GM10847 (cell line): ENCODE data around the gene CCR7.

Experiments
- POLR2A ChIP-seq: IDR thresholded peaks from 2 replicates; pipeline ENCODE4 v1.6.1; 2011; ENCODE audit not compliant: insufficient read length; ENCODE audit errors: extremely low read depth

Gene CCR7

GRCh38 chr17:40524243-40524965 is 40.9 kb downstream of the CCR7 start:
- no peak for TF ChIP-seq POLR2A

GRCh38 chr17:40522961-40523310 is 42.3 kb downstream of the CCR7 start:
- no peak for TF ChIP-seq POLR2A

GRCh38 chr17:40522250-40522960 is 42.9 kb downstream of the CCR7 start:
- no peak for TF ChIP-seq POLR2A

GRCh38 chr17:40520991-40521453 is 44.2 kb downstream of the CCR7 start:
- TF ChIP-seq POLR2A = no peak

- TF ChIP-seq POLR2A = no peak
Measured at GRCh38 chr17:40519089-40519775, 46.0 kb downstream of the CCR7 start.

- TF ChIP-seq POLR2A = no peak
Measured at GRCh38 chr17:40518401-40519088, 46.7 kb downstream of the CCR7 start.

- no peak for TF ChIP-seq POLR2A
Measured at GRCh38 chr17:40517981-40518380, 47.3 kb downstream of the CCR7 start.

- no peak for TF ChIP-seq POLR2A
Measured at GRCh38 chr17:40517286-40517662, 48.0 kb downstream of the CCR7 start.

GRCh38 chr17:40516581-40517285 is 48.5 kb downstream of the CCR7 start:
- no peak for TF ChIP-seq POLR2A

GRCh38 chr17:40515491-40516041 is 49.7 kb downstream of the CCR7 start:
- TF ChIP-seq POLR2A = no peak

- TF ChIP-seq POLR2A = no peak
Measured at GRCh38 chr17:40515011-40515410, 50.3 kb downstream of the CCR7 start.

GRCh38 chr17:40514013-40514875 is 51.0 kb downstream of the CCR7 start:
- TF ChIP-seq POLR2A = no peak

- no peak for TF ChIP-seq POLR2A
Measured at GRCh38 chr17:40511667-40512220, 53.5 kb downstream of the CCR7 start.
